HG02642 (cell line): ENCODE results near the gene KRTAP4-7.
"Not testable (repeated sequence)": the region's sequence is repeated elsewhere in the genome, so short reads cannot be mapped to it uniquely, and the experiment has no call there.

Experiments used
- ATAC-seq: cut with Tn5 transposase; IDR thresholded peaks from one replicate; pipeline ENCODE4 v1.9.1; 2021; ENCODE audit warnings: mild to moderate bottlenecking; ENCODE audit not compliant: unreplicated experiment, poor library complexity

The KRTAP4-7 gene

GRCh38 chr17:41084100-41084856, at the start of gene KRTAP4-7:
Gene KRTAP4-7, plus strand, starts transcription at chr17:41084150. Its CDS starts 57 bp downstream, at chr17:41084207.
- ATAC-seq: not testable (repeated sequence)

- ATAC-seq: not testable (repeated sequence)
These were observed 49.5 kb upstream of the KRTAP4-7 start, which contains the start of gene KRTAP1-3 for GRCh38 chr17:41034346-41034935. Gene KRTAP1-3, minus strand, starts transcription at chr17:41034874. Its CDS starts 53 bp downstream, at chr17:41034821.

GRCh38 chr17:41037853-41038350, 46.0 kb upstream of the KRTAP4-7 start:
- no peak for ATAC-seq

GRCh38 chr17:41040783-41041571, 43.0 kb upstream of the KRTAP4-7 start, which contains the start of gene KRTAP1-1:
Gene KRTAP1-1, minus strand, starts transcription at chr17:41041450. Its CDS starts 53 bp downstream, at chr17:41041397.
- ATAC-seq: not testable (repeated sequence)

- no peak for ATAC-seq
These were observed 41.0 kb upstream of the KRTAP4-7 start for GRCh38 chr17:41042953-41043352.

- ATAC-seq: not testable (repeated sequence)
These were observed 37.0 kb upstream of the KRTAP4-7 start, which contains the start of gene KRTAP2-1 for GRCh38 chr17:41046735-41047465. Gene KRTAP2-1, minus strand, starts transcription at chr17:41047316. Its CDS starts 49 bp downstream, at chr17:41047267.

GRCh38 chr17:41048441-41048840, 35.5 kb upstream of the KRTAP4-7 start:
- ATAC-seq: no peak

GRCh38 chr17:41049110-41049509, 34.8 kb upstream of the KRTAP4-7 start:
- no peak for ATAC-seq

GRCh38 chr17:41052566-41052965, 31.4 kb upstream of the KRTAP4-7 start:
- no peak for ATAC-seq

GRCh38 chr17:41054025-41054424, 29.9 kb upstream of the KRTAP4-7 start:
- no peak for ATAC-seq

- not testable (repeated sequence) for ATAC-seq
These were observed 29.4 kb upstream of the KRTAP4-7 start for GRCh38 chr17:41054556-41054955.

GRCh38 chr17:41055130-41055529, 28.8 kb upstream of the KRTAP4-7 start, which contains the start of gene KRTAP2-2:
Gene KRTAP2-2, minus strand, starts transcription at chr17:41055230. Its CDS starts 19 bp downstream, at chr17:41055211.
- ATAC-seq: not testable (repeated sequence)

- ATAC-seq: no peak
These were observed 26.4 kb upstream of the KRTAP4-7 start for GRCh38 chr17:41057547-41057946.

- no peak for ATAC-seq
These were observed 25.2 kb upstream of the KRTAP4-7 start for GRCh38 chr17:41058741-41059140.

GRCh38 chr17:41059276-41060051, 24.5 kb upstream of the KRTAP4-7 start:
- not testable (repeated sequence) for ATAC-seq

- ATAC-seq: no peak
These were observed 23.8 kb upstream of the KRTAP4-7 start, which contains the start of gene KRTAP2-3 for GRCh38 chr17:41060052-41060604. Gene KRTAP2-3, minus strand, starts transcription at chr17:41060114. Its CDS starts 64 bp downstream, at chr17:41060050.

GRCh38 chr17:41061964-41062363, 22.0 kb upstream of the KRTAP4-7 start:
- no peak for ATAC-seq

- ATAC-seq: no peak
These were observed 20.5 kb upstream of the KRTAP4-7 start for GRCh38 chr17:41063449-41063848.
